GM19455 (cell line): ENCODE measurements around the gene HERC5.
"Not testable (repeated sequence)": the region's sequence is repeated elsewhere in the genome, so short reads cannot be mapped to it uniquely, and the experiment has no call there.

Experiments used
- ATAC-seq: cut with Tn5 transposase; IDR thresholded peaks from one replicate; pipeline ENCODE4 v1.9.1; 2021; ENCODE audit not compliant: unreplicated experiment

The HERC5 gene

DNA sequence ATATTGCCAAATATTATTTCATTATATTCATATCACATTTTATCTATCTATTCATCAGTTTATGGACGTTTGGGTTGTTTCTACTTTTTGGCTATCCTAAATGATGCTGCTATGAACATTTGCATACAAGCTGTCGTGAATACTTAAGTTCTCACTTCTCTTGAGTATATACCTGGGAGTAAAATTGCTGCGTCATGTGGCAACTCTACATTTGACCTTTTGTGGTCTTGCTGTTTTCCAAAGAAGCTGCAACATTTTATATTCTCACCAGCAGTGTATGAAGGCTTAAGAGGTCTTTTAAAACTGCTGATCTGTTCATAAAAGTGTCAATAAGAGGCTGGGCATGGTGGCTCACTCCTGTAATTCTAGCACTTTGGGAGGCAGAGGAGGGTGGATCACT, 60.9 kb downstream of the HERC5 start:
- ATAC-seq, result no peak

DNA sequence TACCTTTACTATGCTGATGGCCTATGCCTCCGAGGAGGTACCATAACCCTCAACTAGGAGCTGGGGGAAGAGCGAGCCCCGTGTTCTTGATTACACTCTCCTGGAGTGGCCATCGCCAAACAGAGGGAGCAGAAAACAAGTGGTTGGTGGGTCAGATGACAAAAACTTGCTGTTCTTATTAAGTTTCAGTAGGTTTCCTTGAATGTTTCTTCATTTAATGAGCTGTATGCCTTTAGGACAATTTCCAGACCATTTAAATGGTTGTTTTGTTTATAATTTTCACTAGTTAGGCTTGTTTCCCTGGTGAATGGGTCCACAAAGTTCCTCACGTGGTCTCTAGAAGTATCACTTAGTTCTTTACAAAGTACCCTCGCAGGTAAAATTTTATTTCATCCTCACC, 62.0 kb downstream of the HERC5 start:
- ATAC-seq, result no peak

DNA sequence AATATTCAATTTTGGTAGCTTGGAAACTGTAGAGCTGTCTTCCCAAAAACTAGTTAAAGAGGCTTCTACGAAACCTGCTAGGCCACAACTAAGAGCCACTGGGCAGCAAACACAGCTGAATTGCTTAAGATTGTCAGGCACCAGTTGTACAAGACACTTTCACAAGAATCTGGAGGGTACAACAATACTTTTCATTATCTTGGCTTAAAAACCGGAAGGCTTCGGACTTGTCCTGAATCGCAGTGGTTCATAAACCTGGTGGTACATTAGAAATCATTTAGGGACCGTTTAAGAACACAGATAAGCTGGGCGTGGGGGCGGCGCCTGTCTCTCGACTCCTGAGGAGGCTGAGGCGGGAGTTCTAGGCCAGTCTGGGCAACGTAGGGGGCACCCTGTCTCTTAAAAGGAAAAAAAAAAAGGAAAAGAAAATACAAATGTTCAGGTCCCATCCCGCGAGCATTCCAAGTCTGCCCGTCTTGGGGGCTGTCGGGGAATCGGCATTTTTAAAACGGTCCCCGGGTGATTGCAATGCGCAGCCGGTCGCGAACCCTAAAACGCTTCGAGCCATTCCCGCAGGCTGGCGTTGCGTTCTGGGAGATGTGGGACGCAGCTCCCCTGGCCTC, 65.9 kb downstream of the HERC5 start:
- no peak for ATAC-seq

DNA sequence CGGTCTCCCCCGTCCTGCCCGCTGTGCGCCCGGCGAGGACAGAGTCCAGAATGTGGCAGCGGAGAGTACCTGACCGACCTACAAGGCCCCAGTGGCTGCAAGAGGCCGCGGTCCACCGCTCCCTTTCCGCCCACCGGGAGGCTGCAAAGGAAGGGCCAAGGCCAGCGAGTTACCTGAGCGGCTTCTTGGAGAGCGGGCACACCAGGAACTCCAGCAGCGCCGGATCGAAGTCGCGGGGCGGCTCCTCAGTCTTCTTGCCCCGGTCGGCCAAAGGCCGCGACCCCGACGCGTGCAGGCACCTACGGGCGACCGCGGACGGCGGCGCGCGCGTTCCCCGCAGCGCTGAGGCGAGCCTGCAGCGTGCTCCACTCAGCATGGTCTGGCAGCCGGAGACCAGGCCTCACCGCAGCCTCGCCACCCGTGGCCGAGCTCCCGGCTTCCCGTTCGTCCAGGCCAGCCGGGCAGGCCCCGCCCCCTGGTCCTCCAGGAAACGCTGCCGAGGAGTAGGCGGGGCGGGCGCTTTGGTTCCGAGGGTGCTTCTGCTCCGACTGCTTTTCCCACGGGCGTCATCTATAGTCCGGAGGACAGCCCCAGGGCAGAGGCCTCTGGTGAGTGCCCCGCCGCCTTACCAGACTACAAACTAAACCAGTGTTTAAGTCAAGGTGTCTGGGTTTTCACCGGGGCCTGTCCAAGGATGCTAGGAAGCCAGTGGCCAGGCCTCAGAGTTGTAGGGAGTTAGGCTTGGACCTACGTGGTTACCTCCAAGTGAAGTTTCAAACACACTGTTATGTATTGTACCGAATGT, 66.6 kb downstream of the HERC5 start, which contains the start of gene PYURF:
Gene PYURF (minus strand): TSS at position 452 of the 805 bp plus-strand sequence. CDS start 76 bp downstream, at position 376.
- peak; percentile 89 for ATAC-seq

DNA sequence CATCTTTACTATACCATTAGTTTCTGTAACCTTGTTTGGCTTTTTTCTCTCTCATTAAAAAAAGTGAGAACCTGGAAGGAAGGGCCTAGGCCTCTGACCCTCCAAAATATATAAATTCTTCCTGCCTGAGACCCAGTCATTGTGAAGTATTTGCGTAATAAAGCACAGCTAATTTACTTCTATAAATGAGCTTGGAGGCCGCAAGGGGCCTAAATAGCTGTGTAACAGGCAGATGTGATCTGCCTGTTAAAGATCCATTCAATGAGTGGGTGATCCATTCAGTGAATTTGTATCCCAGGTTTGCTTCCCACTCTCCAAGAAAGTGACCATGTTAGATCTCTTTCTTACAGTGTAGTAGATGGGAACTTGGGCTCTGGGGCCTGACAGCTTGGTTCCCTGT, 67.3 kb downstream of the HERC5 start:
- no peak for ATAC-seq

DNA sequence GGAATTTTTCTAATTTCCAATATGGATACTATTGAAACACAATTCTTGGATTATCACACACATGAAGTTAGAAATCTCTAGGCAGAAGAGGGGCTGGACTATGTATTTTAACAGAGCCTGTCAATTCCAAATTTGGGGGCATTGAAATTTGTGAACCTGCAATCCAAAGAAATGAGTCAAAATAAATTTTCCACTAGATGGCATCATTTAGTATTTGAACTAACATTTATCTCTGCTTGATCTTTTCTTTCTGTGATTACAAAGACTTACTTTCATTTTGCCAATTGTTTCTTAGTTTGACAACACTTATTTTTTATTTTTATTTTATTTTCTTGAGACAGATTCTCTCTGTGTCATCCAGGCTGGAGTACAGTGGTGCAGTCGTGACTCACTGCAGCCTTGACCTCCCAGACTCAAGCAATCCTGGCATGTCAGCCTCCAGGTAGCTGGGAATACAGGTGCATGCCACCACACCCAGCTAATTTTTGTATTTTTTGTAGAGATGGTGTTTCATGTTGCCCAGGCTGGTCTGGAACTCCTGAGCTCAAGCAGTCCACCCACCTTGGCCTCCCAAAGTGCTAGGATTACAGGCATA, 69.4 kb downstream of the HERC5 start:
- ATAC-seq, result no peak

DNA sequence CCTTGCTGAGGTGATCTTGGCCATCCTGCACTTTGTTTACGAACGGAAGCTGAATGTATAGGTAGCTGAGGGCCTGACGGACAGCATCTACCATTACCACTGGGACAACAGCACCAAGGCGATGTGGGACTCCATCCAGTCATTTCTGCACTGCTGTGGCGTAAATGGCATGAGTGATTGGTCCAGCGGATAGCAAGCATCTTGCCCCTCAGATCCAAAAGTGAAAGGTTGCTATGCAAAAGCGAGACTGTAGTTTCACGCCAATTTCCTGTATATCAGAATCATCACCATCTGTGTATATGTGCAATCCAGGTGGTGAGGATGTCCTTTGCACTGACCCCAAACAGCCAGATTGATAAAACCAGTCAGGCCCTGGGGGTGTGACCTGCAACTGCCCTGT, 70.9 kb downstream of the HERC5 start:
- no peak for ATAC-seq

DNA sequence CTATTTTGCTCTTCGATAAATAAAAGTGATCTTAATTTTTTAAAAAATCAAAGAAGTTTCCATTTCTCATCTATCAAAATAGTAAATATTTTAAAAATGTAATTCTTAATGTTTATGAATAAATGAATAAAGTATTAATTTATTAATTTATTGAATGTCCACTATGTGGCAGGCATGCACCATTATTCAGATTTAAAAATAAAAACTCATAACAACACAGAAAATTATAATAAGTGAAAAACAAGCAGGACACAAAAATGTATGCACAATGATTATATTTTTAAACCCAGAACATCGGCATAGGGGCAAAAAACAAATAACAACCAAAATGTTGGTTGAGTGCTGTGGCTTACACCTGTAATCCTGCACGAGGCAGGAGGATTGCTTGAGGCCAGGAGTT, 71.9 kb downstream of the HERC5 start:
- no peak for ATAC-seq

DNA sequence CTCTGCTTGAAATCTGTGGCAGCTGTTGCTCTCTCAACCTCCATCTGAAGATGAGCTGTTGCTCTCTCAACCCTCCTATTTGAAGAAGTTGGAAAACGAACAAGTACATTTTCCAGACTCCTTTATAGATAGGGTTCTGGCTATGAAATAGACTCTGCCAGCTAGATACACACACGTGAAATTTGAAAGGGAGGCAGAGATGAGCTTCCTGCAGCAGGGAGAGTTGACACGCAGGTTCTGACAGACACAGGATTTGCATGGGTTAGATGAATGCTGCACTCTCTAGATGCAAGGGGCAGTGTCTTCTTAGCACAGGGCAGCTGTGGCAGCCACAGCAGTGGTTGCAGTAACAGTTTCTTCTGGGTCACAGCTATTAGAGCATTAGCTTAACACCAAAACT, 74.6 kb downstream of the HERC5 start:
- ATAC-seq, result no peak

DNA sequence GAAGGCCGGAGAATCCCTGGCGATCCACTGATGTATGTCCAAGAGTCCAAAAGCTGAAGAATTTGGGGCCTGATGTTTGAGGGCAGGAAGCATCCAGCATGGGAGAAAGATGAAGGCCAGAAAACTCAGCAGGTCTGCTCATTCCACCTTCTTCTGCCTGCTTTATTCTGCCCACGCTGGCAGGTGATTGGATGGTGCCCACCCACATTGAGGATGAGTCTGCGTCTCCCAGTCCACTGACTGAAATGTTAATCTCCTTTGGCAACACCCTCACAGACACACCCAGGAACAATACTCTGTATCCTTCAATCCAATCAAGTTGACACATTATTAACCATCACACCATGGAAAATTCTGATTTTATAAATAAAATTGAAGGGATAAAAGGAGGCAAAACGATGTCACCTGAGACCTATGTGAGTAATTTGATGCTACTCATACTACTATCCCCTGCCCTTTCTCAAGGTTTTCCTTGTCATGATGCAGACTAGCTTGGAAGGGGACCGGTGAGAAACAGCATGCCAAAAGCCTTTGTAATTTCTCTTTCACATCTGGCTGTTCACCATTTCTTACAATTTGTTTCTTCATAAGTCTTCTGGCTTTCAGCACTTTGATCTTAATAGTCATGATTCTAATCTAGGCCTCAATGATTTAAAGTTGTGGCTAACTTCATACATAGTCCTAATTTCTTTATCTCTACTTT, 76.3 kb downstream of the HERC5 start:
- ATAC-seq, result no peak

DNA sequence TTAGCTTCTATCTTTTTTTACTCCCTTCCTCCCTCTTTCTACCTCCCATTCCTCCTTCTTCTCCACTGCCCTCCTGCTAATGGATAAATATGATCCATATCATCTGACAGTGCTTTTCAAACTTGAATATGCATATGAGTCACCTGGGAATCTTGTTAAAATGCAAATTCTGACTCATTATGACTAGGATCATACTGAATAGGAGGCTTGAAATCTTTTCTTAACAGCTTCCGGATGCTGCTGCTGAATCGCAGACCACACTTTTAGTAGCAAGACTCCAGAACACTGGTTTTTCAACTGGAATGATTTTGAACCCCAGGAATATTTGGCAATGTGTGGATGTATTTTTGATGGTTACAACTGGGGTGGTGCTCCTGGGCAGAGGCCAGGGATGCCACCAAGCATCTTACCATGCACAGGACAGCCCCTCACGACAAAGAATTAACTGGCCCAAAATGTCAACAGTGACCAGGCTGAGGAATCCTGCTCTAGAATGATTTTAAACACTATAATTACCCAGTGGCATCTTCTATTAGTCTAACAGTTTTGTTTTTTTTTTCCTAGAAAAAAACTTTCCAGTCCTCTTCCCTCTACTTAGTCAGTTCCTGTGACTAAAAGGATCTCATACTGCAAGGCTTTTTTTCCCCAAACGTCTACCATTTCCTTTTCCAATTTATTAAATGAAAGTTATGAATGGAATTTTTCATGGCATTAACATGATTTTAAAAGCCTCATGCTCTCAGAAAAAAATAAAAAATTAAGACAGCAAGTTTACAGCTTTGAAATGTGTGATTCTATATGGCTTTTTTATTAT, 77.2 kb downstream of the HERC5 start:
- no peak for ATAC-seq

DNA sequence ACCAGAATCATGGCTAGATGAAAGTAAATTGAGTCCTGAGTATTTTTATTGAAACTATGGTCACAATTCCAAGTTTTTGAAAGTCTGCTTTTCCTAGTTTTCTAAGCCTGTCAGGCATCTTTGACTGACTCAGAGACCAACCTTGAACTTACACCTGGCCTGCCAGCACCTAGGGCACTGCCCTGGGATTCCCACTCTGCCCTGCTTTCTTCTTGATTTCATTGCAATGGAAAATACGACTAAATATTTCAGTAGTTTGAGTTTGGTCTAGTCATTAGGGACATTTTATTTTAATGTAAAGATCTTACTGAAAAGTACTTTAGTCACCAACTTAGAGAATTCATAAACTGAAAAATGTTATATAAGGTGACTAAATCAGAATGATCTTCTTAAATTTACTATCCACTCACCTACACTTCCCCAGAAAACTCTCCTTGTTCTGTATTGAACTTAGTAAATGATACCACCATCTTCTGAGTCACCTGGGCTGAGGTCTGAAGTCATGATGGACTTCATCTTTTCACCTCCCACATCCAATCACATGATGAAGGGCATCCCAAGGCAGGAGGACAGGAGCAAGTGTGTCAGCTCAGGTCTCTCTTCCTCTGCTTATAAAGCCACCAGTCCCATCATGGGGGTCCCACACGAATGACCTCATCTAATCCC, 78.3 kb downstream of the HERC5 start:
- no peak for ATAC-seq

DNA sequence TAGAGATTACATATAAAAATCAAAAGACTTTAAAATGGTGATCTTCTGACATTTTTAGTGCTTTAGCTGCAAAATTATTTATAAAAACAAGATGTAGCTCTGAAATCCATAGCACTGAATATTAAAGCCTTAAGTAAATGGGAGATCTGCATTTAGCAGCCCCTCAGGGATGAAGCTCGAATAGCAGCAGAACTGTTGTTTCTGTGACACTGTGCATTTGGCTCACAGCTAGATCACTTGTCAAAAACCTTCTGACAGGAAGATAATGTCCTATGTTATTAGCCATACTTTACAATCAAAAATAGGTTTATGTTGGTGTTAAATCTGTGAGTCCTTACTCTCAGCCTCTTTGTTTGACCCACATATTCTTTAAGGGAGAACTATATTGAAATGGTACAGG, 80.8 kb downstream of the HERC5 start:
- ATAC-seq, result no peak

DNA sequence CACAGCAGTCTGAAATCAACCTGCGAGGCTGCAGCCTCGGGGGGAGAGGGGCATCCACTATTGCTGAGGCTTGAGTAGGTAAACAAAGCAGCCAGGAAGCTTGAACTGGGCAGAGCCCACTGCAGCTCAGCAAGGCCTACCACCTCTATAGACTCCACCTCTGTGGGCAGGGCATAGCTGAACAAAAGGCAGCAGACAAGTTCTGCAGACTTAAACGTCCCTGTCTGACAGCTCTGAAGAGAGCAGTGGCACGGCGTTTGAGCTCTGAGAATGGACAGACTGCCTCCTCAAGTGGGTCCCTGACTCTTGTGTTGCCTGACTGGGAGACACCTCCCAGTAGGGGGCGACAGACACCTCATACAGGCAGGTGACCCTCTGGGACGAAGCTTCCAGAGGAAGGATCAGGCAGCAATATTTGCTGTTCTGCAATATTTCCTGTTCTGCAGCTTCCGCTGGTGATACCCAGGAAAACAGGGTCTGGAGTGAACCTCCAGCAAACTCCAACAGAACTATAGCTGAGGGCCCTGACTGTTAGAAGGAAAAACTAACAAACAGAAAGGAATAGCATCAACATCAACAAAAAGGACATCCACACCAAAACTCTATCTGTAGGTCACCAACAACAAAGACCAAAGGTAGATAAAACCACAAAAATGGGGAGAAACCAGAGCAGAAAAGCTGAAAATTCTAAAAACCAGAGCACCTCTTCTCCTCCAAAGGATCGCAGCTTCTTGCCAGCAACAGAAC, 82.6 kb downstream of the HERC5 start:
- ATAC-seq, result not testable (repeated sequence)

DNA sequence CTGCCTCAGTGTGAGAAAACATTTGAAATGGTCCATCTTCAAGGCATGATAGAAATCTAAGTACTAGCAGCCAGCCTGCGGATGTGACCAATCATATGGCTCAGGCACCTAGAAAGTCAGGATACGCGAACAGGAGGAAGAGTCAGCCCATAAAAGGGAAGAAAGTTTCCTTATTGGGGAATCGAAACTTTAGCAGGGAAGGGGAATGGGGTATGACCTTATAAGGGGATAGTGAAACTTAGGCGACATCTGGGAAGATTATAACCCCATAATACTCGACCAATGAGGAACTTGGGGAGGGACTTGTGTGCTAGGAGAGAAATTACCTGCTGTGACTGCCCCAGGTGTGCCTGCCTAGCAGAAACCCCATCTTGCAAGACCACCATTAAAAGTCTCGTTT, 92.9 kb downstream of the HERC5 start:
- no peak for ATAC-seq
